ENCODE results near the gene CUL4A. TPM values are rescaled to one million over a fixed set of nuclear protein-coding genes. Genes with fewer than 3 reads are reported as not detected.

Gene CUL4A
- total RNA-seq, 6 donors from 2014 or later: 54.4 to 346 (median 129) TPM

DNA sequence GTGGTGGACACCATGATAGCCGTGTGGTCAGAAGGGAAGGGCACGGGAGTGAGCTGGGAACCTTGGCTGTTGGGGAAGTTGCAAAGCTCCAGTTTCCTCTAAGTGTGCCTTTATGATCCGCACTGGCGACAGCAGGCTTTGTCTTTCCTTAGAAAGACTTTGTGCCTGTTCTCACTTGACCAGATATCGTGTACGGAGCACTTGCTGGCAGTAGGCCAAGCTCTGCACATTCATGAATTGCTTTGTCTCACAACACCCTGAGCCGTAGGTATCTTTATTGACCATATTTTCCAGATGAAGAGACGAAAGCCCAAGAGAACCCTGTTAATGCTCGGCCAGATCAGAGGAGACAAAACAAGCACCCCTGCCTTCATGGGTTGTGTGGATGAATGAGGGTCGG is 15.1 kb downstream of the CUL4A start:
- DNase-seq (no peak), ATAC-seq (ENCODE audit: low FRiP score in 2 of 2) (no peak)
- H3K4me1 ChIP-seq: peaks cover 4 to 16% (median 12%) of the 10 kb centered on the region in 4 donors
- H3K9me3 ChIP-seq: no peaks in the 10 kb centered on the region
- no peaks in the 10 kb centered on the region for H3K27me3 ChIP-seq
- H3K4me3 ChIP-seq: no peak overlapping the region
- 92 to 93% methylated on average over 10 of the region's 10 CpGs for WGBS, 2 donors
- no peak for TF ChIP-seq EP300 (IDR thresholded peaks at IDR 0.05)
- no peak for TF ChIP-seq POLR2A (IDR thresholded peaks at IDR 0.05)
- TF ChIP-seq, protein P1, sequence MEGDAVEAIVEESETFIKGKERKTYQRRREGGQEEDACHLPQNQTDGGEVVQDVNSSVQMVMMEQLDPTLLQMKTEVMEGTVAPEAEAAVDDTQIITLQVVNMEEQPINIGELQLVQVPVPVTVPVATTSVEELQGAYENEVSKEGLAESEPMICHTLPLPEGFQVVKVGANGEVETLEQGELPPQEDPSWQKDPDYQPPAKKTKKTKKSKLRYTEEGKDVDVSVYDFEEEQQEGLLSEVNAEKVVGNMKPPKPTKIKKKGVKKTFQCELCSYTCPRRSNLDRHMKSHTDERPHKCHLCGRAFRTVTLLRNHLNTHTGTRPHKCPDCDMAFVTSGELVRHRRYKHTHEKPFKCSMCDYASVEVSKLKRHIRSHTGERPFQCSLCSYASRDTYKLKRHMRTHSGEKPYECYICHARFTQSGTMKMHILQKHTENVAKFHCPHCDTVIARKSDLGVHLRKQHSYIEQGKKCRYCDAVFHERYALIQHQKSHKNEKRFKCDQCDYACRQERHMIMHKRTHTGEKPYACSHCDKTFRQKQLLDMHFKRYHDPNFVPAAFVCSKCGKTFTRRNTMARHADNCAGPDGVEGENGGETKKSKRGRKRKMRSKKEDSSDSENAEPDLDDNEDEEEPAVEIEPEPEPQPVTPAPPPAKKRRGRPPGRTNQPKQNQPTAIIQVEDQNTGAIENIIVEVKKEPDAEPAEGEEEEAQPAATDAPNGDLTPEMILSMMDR (IDR thresholded peaks at IDR 0.05): no peak
- no peak for TF ChIP-seq POLR2AphosphoS5 (IDR thresholded peaks at IDR 0.05)
- peaks cover under 1 to 93% (median 39%) of the 10 kb centered on the region in 4 donors for H3K36me3 ChIP-seq
- H3K27ac ChIP-seq: no peak overlapping the region

DNA sequence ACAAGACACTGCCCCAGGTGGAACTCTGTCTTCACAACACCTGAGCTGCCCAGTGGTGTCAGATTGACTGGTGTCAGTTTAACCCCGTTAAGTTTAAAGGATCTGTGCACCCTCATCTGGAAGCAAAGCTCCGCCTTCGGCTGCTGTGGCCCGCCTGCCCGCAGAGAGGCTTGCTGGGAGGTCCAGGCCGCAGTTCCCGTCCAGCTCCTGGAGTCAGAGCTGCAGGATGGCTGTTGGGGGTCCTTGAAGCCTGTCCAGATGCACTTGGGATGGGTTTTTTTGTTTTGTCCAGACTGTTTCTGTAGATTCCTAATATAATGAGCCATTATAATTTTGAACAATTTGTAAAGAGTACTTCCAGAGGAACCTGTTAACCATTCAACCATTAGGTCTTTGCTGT is 16.1 kb downstream of the CUL4A start:
- peaks cover 6 to 93% (median 49%) of the 10 kb centered on the region in 4 donors for H3K36me3 ChIP-seq
- no peak overlapping the region for H3K4me3 ChIP-seq
- H3K9me3 ChIP-seq: no peaks in the 10 kb centered on the region
- no peaks in the 10 kb centered on the region for H3K27me3 ChIP-seq
- H3K27ac ChIP-seq: no peak overlapping the region
- 92 to 93% methylated on average over 3 to 7 of the region's 7 CpGs for WGBS, 2 donors
- no peak for ATAC-seq (ENCODE audit: low FRiP score in 2 of 2)
- DNase-seq: no peak
- peaks cover 2 to 6% (median 4%) of the 10 kb centered on the region in 4 donors for H3K4me1 ChIP-seq
- TF ChIP-seq EP300 (IDR thresholded peaks at IDR 0.05) (no peak), POLR2A (IDR thresholded peaks at IDR 0.05) (no peak), POLR2AphosphoS5 (IDR thresholded peaks at IDR 0.05) (no peak)
- TF ChIP-seq, protein P1 (IDR thresholded peaks at IDR 0.05): no peak

DNA sequence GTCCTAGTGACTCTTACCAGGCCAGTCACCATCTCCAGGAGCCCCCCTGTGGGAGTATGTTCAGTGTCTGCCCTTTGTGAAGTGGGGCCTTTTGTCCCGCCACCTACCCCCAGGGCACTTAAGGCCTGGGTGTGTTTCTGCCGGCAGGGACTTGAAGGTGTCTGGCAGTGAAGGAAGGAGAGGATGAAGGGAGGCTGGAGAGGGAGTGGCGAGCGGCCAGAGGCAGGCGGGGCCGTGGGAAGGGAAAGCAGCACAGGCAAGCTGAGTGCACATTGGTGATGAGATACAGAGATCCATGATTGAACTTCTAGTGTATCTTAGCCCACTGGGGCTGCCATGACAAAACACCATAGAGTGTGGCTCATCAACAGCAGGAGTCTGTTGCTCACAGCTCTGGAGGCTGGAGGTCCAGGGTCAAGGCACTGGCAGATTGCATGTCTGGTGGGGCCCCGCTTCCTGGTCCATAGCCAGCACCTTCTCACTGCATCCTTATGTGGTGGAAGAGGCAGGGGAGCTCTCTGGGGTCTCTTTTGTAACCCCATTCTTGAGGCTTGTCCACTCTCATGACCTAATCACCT is 17.5 kb downstream of the CUL4A start:
- no peak for DNase-seq
- H3K9me3 ChIP-seq: no peaks in the 10 kb centered on the region
- WGBS, 2 donors: 71 to 77% methylated on average over 7 of the region's 7 CpGs
- no peak overlapping the region for H3K4me3 ChIP-seq
- H3K27ac ChIP-seq: no peak overlapping the region
- TF ChIP-seq POLR2A (IDR thresholded peaks at IDR 0.05): no peak
- no peak for TF ChIP-seq EP300 (IDR thresholded peaks at IDR 0.05)
- no peak for ATAC-seq (ENCODE audit: low FRiP score in 2 of 2)
- peaks cover 0 to 4% (median 3%) of the 10 kb centered on the region in 4 donors for H3K4me1 ChIP-seq
- H3K36me3 ChIP-seq: peaks cover 6 to 80% (median 55%) of the 10 kb centered on the region in 4 donors
- H3K27me3 ChIP-seq: no peaks in the 10 kb centered on the region

DNA sequence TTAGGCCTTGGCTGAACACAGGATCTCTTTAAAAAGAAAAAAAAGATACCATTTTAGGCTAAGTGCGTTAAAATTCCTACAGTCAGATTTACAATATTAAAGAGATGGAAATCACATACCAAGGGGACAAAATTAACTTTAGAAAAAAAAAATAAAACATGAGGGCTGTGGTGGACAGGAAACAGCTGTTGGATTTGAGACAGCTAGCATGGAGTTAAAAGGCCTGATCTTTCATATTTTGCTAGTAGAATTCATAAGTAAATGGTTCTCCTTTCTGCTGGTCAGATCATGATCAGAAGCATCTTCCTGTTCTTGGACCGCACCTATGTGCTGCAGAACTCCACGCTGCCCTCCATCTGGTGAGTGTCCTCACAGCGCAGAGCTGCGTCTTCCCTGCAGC is 19.7 kb downstream of the CUL4A start:
- Histone ChIP-seq H3K27ac (no peak overlapping the region), H3K27me3 (no peaks in the 10 kb centered on the region), H3K36me3 (peaks cover 6 to 75% (median 54%) of the 10 kb centered on the region in 4 donors), H3K4me1 (peaks cover 0 to 4% (median 3%) of the 10 kb centered on the region in 4 donors), H3K4me3 (no peak overlapping the region), H3K9me3 (no peaks in the 10 kb centered on the region)
- TF ChIP-seq EP300 (IDR thresholded peaks at IDR 0.05) (no peak), POLR2A (IDR thresholded peaks at IDR 0.05) (no peak), POLR2AphosphoS5 (IDR thresholded peaks at IDR 0.05) (no peak)
- TF ChIP-seq, protein P1 (IDR thresholded peaks at IDR 0.05): no peak
- DNase-seq (no peak), ATAC-seq (ENCODE audit: low FRiP score in 2 of 2) (no peak)
- WGBS, 2 donors: 87 to 92% methylated on average over 5 of the region's 5 CpGs

DNA sequence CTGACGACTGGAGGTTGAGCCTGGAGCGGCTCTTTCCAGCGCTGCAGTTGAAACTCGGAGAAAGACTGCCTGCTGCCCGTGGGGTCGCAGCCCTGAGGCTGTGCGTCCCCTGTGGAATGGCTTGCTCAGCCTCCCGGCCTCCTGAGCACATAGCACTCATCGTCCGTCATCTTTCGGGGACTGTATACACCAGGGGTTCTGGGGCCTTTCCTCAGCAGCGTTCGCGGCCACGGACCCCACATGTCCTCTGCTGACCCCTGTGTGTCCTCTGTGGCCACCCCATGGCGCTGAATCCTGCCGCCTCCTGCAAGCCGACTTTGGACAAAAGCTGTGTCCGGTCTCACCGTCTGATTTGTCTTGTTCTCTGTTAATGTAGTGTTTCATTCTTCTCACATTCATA is 20.4 kb downstream of the CUL4A start:
- Histone ChIP-seq H3K27me3 (no peaks in the 10 kb centered on the region), H3K4me3 (no peak overlapping the region), H3K4me1 (peaks cover 0 to 4% (median 3%) of the 10 kb centered on the region in 4 donors), H3K36me3 (peaks cover 6 to 73% (median 48%) of the 10 kb centered on the region in 4 donors), H3K27ac (no peak overlapping the region), H3K9me3 (no peaks in the 10 kb centered on the region)
- 90 to 98% methylated on average over 12 to 17 of the region's 20 CpGs for WGBS, 2 donors
- DNase-seq (no peak), ATAC-seq (ENCODE audit: low FRiP score in 2 of 2) (no peak)
- no peak for TF ChIP-seq POLR2A (IDR thresholded peaks at IDR 0.05)

All from upper lobe of left lung (tissue), 6 donors.